Suprapubic skin (tissue), 4 donors: ENCODE data around the gene MOSMO. TPM values are rescaled to one million over a fixed set of nuclear protein-coding genes. Genes with fewer than 3 reads are reported as not detected.

Source experiments
- DNase-seq, 2 donors: peaks; one replicate each; pipeline ENCODE4 v3.0.0-alpha.2; 2019; ENCODE audit warnings: low spot score in 2 of 2
- H3K27ac ChIP-seq: fragments of 200-600 bp; sonication (generic); one replicate; pipeline ENCODE4 v1.5.1; 2019
- H3K27me3 ChIP-seq: fragments of 200-600 bp; sonication (generic); one replicate; pipeline ENCODE4 v1.5.1; 2019
- H3K36me3 ChIP-seq: fragments of 200-600 bp; sonication (generic); one replicate; pipeline ENCODE4 v1.5.1; 2019
- H3K4me1 ChIP-seq: fragments of 200-600 bp; sonication (generic); one replicate; pipeline ENCODE4 v1.5.1; 2019
- H3K4me3 ChIP-seq: fragments of 200-600 bp; sonication (generic); one replicate; pipeline ENCODE4 v1.5.1; 2019; ENCODE audit warnings: mild to moderate bottlenecking
- H3K9me3 ChIP-seq: fragments of 200-600 bp; sonication (generic); one replicate; pipeline ENCODE4 v1.5.1; 2019
- CTCF ChIP-seq, 2 donors: fragments of 200-600 bp in 1 of 2; fragments of 450-650 bp in 1 of 2; sonication (generic) in 1 of 2; IDR thresholded peaks; one replicate each; pipeline ENCODE4 v1.5.1; 2016 to 2019; ENCODE audit warnings: antibody characterized with exemption in 2 of 2, mild to moderate bottlenecking in 1 of 2, moderate library complexity in 1 of 2
- EP300 ChIP-seq: sonication (generic); formaldehyde crosslinking; IDR thresholded peaks from one replicate; pipeline ENCODE4 v1.6.1; 2017; ENCODE audit warnings: antibody characterized with exemption
- POLR2A ChIP-seq, 2 donors: fragments of 450-650 bp; IDR thresholded peaks; one replicate each; pipeline ENCODE4 v1.6.1; 2017; ENCODE audit warnings: antibody characterized with exemption in 2 of 2, mild to moderate bottlenecking in 2 of 2, moderate library complexity in 2 of 2
- POLR2AphosphoS5 ChIP-seq, 3 donors: sonication (generic); formaldehyde crosslinking; IDR thresholded peaks; one replicate each; pipeline ENCODE4 v1.6.1; 2017; ENCODE audit warnings: antibody characterized with exemption in 3 of 3
- WGBS: methylation state at CpG from one replicate; pipeline ENCODE4 v1.1.5; 2018; 5-methylcytosine and 5-hydroxymethylcytosine counted together
- total RNA-seq, 4 donors: library from RNA; depleted of rRNA; stranded (reverse); fragments of >200 nt; gene quantifications; one replicate each; pipeline ENCODE4 v1.1.0, GENCODE V29; 2016

The MOSMO gene
- 10 to 100 TPM; 11.9 to 32.7 (median 16.7) TPM for total RNA-seq

DNA sequence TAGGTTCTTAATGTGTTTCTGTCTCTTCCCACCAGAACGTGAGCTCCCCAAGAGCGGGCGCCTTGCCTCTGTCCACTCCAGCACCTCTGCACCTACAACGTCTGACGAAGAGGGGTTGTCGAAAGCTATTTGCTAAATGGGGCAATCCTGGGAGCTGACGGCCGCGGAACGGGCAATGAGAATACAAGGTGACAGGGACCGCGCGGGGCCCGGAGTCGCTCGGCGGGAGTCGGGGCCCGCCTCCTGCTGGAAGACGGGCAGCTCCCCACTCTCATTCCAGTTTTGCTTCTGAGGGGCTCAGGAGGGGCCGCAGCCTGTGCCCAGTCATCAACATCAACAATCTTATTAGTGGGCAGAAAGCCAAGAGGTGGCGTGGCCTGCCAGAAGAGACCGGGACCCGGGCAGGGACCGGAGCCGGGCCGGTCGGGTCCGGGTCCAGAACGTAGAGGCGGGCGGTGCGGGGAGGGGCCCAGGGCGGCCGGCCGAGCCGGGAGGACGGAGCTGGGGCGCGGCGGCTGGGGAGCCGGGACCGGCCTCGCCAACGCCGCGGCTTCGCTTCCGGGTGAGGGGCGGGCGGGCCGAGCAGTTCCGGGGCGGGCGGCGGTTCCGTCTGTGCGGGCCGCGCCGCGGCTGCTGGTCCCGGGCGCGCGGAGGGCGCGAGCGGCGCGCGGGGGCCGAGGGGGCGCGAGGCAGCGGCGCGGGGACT, at the start of gene MOSMO:
TSS of gene MOSMO (plus strand) at position 603 of the 706 bp plus-strand sequence. CDS start 191 bp downstream, outside the sequence.
- Histone ChIP-seq H3K36me3 (no peaks in the 10 kb centered on the region), H3K4me3 (peak within 1 kb of the TSS; percentile 93), H3K4me1 (peaks cover 26% of the 10 kb centered on the region), H3K27ac (peak within 1 kb of the TSS; percentile 83), H3K9me3 (no peaks in the 10 kb centered on the region), H3K27me3 (no peaks in the 10 kb centered on the region)
- peak; percentile 76 to 82 for DNase-seq
- WGBS: under 1% methylated on average over 30 of the region's 78 CpGs
- TF ChIP-seq POLR2AphosphoS5 (IDR thresholded peaks at IDR 0.05) (no peak), EP300 (no peak), CTCF (IDR thresholded peaks at IDR 0.05) (no peak), POLR2A (IDR thresholded peaks at IDR 0.05) (no peak)

- Histone ChIP-seq H3K27ac (no peak overlapping the region), H3K36me3 (peaks cover 80% of the 10 kb centered on the region), H3K4me1 (peaks cover 11% of the 10 kb centered on the region), H3K27me3 (no peaks in the 10 kb centered on the region), H3K9me3 (no peaks in the 10 kb centered on the region), H3K4me3 (no peak overlapping the region)
- no peak for DNase-seq
- TF ChIP-seq CTCF (IDR thresholded peaks at IDR 0.05): no peak
- no peak for TF ChIP-seq POLR2AphosphoS5 (IDR thresholded peaks at IDR 0.05)
- TF ChIP-seq EP300: no peak
- no peak for TF ChIP-seq POLR2A (IDR thresholded peaks at IDR 0.05)
- 79% methylated on average over 3 of the region's 3 CpGs for WGBS
Observed at GRCh38 chr16:21959050-21959449, 48.9 kb upstream of the MOSMO start.

DNA sequence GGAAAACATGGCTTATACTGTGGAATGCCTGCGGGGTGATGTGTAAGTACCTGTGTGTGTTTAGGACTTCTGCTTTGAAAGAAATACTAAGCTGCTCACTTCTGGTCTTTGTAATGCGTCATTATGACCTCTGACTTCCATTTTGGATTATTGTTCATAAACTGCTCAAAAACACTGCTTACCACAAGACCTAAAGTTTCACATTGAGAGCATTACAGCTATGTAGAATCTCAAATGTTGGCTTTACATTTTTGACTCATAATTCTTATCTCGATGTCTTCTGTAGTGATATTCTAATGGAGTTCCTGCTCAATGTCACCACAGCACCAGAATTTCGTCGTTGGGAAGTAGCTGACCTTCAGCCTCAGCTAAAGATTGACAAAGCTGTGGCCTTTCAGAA, 45.4 kb upstream of the MOSMO start:
- DNase-seq: no peak
- H3K4me1 ChIP-seq: no peaks in the 10 kb centered on the region
- no peaks in the 10 kb centered on the region for H3K9me3 ChIP-seq
- peaks cover 99% of the 10 kb centered on the region for H3K36me3 ChIP-seq
- WGBS: 90% methylated on average over 5 of the region's 5 CpGs
- H3K4me3 ChIP-seq: no peak overlapping the region
- no peak overlapping the region for H3K27ac ChIP-seq
- H3K27me3 ChIP-seq: no peaks in the 10 kb centered on the region
- TF ChIP-seq EP300 (no peak), POLR2AphosphoS5 (IDR thresholded peaks at IDR 0.05) (no peak), POLR2A (IDR thresholded peaks at IDR 0.05) (no peak), CTCF (IDR thresholded peaks at IDR 0.05) (no peak)

GRCh38 chr16:21963887-21964286, 44.0 kb upstream of the MOSMO start:
- Histone ChIP-seq H3K36me3 (peaks cover 99% of the 10 kb centered on the region), H3K4me3 (no peak overlapping the region), H3K9me3 (no peaks in the 10 kb centered on the region), H3K27ac (no peak overlapping the region), H3K27me3 (no peaks in the 10 kb centered on the region), H3K4me1 (no peaks in the 10 kb centered on the region)
- no peak for DNase-seq
- 69% methylated on average over 3 of the region's 3 CpGs for WGBS
- TF ChIP-seq POLR2A (IDR thresholded peaks at IDR 0.05) (no peak), POLR2AphosphoS5 (IDR thresholded peaks at IDR 0.05) (no peak), EP300 (no peak), CTCF (IDR thresholded peaks at IDR 0.05) (no peak)

DNA sequence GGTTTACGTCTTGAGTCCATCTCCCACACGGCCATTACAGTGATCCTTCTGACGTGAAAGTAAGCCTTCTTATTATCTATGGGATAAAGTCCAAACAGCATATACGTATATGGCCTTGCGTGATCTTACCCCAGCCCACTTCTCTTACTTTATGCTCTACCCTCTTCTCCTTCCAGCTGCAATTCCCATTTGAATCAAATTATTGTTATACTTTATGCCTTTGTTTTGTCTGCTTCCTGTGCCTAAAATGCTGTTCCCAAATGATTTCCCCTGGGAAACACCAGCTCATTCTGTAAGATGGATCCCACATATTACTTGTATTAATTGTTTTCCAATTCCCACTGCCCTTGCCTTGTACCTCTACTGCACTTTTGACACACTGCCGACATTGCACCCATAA, 43.6 kb upstream of the MOSMO start:
- TF ChIP-seq POLR2AphosphoS5 (IDR thresholded peaks at IDR 0.05) (no peak), EP300 (no peak), CTCF (IDR thresholded peaks at IDR 0.05) (no peak), POLR2A (IDR thresholded peaks at IDR 0.05) (no peak)
- H3K27me3 ChIP-seq: no peaks in the 10 kb centered on the region
- H3K4me3 ChIP-seq: no peak overlapping the region
- H3K27ac ChIP-seq: no peak overlapping the region
- H3K9me3 ChIP-seq: no peaks in the 10 kb centered on the region
- H3K4me1 ChIP-seq: no peaks in the 10 kb centered on the region
- whole genome bisulfite sequencing: 88% methylated on average over 6 of the region's 6 CpGs
- peaks cover 99% of the 10 kb centered on the region for H3K36me3 ChIP-seq
- no peak for DNase-seq
